ENCODE results near the gene RCN1.

DNA sequence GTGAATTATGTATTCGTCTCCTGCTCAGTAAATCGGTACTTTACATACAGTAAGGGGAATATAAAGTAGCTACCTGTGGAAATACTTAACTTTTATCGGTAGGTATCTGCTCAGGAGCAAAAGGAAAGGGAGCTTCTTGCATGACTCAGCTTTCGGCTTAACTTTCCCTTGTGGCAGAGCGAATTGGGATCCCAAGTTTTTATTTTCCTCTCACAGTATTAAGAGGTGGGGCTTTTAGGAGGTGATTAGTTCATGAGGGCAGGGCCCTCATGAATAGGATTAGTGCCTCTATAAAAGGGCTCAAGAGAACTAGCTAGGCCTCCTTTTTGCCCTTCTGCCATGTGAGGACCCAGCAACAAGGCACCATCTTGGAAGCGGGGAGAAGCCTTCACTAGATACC is 18.7 kb downstream of the RCN1 start:
- TF ChIP-seq, protein P1, sequence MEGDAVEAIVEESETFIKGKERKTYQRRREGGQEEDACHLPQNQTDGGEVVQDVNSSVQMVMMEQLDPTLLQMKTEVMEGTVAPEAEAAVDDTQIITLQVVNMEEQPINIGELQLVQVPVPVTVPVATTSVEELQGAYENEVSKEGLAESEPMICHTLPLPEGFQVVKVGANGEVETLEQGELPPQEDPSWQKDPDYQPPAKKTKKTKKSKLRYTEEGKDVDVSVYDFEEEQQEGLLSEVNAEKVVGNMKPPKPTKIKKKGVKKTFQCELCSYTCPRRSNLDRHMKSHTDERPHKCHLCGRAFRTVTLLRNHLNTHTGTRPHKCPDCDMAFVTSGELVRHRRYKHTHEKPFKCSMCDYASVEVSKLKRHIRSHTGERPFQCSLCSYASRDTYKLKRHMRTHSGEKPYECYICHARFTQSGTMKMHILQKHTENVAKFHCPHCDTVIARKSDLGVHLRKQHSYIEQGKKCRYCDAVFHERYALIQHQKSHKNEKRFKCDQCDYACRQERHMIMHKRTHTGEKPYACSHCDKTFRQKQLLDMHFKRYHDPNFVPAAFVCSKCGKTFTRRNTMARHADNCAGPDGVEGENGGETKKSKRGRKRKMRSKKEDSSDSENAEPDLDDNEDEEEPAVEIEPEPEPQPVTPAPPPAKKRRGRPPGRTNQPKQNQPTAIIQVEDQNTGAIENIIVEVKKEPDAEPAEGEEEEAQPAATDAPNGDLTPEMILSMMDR (IDR thresholded peaks at IDR 0.05) = no peak
- no peak for TF ChIP-seq POLR2A (IDR thresholded peaks at IDR 0.05)

Measured in right lobe of liver (tissue), 4 donors.